Measurements from ENCODE around the gene LMF1. TPM values are rescaled to one million over a fixed set of nuclear protein-coding genes. Genes with fewer than 3 reads are reported as not detected.

The LMF1 gene
- polyA plus RNA-seq, 4 donors, result 14.6 to 26.5 (median 21.0) TPM

DNA sequence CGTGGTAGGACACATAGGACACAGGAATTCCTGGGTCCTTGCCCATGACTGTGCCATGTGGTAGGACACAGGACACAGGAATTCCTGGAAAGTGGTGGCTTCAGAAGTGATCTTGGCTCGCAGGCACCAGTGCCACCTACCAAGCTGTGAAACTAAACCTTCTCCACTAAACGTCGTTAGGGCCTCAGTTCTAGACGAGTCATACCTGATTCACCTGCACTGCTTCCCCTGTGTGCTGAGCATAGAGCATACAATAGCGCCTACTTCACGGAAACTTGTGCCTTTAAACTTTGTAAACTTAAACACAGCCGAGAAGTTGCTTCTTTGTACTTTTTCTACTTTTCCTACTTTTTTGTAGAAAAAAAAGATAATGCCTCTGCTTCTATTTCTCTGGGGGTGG, 15.6 kb upstream of the LMF1 start:
- no peak for DNase-seq (ENCODE audit: low read depth in 4 of 4, low spot score in 2 of 4)

GRCh38 chr16:985646-986400, 15.0 kb upstream of the LMF1 start:
- DNase-seq (ENCODE audit: low read depth in 4 of 4, low spot score in 2 of 4), result no peak

DNA sequence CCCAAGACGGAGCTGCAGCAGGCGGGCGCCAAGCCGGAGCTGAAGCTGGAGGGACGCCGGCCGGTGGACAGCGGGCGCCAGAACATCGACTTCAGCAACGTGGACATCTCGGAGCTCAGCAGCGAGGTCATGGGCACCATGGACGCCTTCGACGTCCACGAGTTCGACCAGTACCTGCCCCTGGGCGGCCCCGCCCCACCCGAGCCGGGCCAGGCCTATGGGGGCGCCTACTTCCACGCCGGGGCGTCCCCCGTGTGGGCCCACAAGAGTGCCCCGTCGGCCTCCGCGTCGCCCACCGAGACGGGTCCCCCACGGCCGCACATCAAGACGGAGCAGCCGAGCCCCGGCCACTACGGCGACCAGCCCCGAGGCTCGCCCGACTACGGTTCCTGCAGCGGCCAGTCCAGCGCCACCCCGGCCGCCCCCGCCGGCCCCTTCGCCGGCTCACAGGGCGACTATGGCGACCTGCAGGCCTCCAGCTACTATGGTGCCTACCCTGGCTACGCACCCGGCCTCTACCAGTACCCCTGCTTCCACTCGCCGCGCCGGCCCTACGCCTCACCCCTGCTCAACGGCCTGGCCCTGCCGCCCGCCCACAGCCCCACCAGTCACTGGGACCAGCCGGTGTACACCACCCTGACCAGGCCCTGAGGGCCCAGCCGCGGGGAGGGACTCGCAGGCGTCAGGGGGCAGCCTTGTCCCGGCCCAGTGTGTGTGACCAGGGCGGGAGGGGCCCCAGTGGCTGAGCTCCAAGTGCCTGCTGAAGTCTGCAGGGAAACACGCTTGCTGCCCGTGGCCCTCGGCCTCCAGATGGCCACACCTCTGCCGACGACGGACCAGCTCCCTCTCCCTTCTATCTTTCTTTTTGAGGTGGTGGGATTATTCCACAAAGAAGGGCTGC, 14.2 kb upstream of the LMF1 start:
- no peak for DNase-seq (ENCODE audit: low read depth in 4 of 4, low spot score in 2 of 4)

DNA sequence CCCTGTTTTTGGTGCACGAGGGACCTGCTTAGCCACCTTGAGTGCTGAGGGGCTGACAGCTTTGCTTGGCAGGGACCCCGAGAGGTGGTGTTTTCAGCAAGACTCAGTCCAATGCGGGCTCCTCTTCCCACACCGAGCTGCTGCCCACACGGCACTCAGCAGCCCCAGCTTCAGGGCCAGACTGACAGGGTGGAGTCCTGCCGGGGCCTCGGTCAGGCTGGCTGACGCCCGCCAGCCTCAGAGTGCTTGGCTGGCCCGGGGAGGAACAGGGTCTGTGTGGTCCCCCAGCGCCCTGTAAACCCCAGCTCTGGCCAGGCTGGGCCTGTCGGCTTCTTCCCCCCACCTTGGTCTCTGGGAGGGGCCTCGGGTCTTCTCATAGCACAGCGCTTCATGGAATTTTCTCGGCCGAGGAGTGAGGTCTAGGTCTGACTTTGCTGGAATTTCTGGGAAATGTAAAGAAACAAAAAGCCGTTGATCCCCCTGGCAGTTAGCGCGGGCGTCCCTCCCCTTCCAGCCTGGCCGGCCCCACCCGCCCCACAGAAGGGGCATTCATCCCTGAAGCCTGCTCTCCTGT, 13.4 kb upstream of the LMF1 start:
- no peak for DNase-seq (ENCODE audit: low read depth in 4 of 4, low spot score in 2 of 4)

- DNase-seq (ENCODE audit: low read depth in 4 of 4, low spot score in 2 of 4), result no peak
These were observed 12.6 kb upstream of the LMF1 start for GRCh38 chr16:983044-984030.

DNA sequence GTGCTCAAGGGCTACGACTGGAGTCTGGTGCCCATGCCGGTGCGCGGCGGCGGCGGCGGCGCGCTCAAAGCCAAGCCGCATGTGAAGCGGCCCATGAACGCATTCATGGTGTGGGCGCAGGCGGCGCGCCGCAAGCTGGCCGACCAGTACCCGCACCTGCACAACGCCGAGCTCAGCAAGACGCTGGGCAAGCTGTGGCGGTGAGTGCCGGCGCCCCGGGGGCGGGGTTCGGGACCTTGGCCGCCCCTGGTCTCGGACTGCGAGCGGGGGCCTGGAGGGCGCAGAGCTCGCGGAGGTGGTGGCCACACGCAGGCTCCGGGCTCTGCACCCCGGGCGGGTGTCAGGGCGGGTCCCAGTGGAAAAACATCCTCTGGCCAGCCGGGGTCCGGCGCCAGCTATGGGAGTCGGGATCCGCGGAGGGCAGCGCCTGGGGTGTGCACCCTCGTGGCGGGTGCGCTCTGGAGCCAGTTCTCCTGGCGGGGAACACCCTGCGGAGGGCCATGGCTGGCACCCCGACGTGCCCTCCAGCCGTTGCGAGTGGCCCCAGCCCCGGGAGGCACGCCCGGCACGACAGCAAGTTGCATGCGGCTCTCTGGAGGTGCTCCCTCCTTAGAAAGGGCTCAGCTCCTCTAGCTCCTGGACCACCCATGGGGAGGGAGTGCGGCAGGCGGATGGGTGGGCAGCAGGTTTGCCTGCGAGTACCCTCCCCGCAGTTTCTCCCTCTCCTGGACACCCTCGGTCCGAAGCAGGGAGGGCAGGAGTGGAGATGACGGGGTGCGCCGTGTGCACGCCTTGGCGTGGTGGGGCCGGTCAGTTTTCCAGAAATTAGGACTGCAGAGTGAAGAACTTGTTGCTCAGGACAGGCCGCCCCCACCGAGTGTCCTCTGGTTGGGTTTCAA, 11.6 kb upstream of the LMF1 start:
- DNase-seq (ENCODE audit: low read depth in 4 of 4, low spot score in 2 of 4), result no peak

DNA sequence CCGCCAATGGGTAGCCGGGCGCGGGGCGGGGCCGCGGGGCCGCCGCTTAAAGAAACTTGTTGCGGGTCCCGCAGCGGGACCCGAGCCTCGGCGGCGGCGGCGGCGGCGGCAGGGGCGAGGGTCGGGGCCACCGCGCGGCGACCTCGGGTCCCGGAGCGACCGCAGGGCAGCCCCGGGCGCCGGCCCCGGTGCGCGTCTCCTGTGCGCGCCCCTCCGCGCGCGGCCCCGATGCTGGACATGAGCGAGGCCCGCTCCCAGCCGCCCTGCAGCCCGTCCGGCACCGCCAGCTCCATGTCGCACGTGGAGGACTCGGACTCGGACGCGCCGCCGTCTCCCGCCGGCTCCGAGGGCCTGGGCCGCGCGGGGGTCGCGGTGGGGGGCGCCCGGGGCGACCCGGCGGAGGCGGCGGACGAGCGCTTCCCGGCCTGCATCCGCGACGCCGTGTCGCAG, 10.9 kb upstream of the LMF1 start, which contains the start of gene SOX8:
Gene SOX8 (plus strand): TSS at position 76 of the 450 bp plus-strand sequence. CDS start 153 bp downstream, at position 229.
- DNase-seq (ENCODE audit: low read depth in 4 of 4, low spot score in 2 of 4), result no peak

GRCh38 chr16:980595-980854, 9.7 kb upstream of the LMF1 start:
- no peak for DNase-seq (ENCODE audit: low read depth in 4 of 4, low spot score in 2 of 4)

DNA sequence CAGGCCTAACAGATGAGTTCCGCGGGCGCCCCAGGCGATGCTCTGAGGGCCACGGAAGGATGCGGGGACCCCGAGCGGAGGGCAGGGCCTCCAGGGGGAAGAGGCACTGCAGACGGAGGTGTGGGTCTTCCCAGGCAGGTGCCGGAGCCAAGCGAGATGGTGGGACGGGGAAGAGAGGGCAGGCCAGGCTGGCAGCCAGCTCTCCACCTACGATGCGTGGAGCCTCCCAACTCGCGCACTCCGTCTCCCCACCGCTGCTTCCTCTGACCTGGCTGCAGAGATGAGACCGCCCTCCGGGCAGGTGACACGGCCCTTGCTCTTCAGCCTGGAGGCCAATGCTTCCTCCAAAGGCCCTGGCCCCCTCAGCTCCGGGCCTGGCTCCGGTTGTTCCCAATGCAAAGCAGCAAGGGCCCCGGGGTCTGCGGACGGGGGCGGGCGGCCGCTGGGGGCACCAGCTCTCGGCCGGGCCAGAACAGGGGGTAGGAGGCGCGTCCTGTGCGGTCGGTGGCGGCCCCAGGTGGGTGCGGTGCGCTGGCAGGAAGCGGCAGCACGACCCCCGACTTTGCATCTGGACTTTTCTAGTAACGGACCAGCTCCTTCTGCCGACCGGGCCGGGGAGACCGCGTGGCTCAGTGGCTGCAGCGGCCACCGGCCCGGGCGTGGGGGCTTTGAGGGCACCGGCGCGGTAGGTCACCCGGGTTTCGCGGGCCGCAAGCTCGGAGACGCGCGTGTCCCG, 9.2 kb upstream of the LMF1 start:
- DNase-seq (ENCODE audit: low read depth in 4 of 4, low spot score in 2 of 4), result no peak

- DNase-seq (ENCODE audit: low read depth in 4 of 4, low spot score in 2 of 4), result no peak
These were observed 8.4 kb upstream of the LMF1 start for GRCh38 chr16:979147-979546.

DNA sequence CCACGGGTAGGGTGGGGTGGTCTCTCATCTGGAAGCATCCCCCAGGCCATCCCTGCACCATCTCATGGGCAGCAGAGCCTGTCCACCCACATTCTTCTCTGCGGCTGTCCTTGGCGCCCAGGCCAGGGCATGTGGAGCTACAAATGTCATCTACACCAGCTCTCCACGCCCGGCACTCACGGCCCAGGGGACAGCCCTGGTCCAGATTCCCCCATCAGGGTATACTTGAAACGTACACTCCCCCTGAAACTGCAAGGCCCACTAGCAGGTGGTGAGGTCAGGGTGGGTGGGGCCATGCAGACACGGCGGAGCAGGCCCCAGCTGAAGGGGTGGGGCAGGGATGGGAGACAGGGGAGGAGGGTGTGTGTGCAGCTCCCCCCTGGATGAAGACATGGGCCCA, 7.6 kb upstream of the LMF1 start:
- DNase-seq (ENCODE audit: low read depth in 4 of 4, low spot score in 2 of 4), result no peak

GRCh38 chr16:977896-978295, 7.1 kb upstream of the LMF1 start:
- no peak for DNase-seq (ENCODE audit: low read depth in 4 of 4, low spot score in 2 of 4)

GRCh38 chr16:977081-977701, 6.4 kb upstream of the LMF1 start:
- no peak for DNase-seq (ENCODE audit: low read depth in 4 of 4, low spot score in 2 of 4)

DNA sequence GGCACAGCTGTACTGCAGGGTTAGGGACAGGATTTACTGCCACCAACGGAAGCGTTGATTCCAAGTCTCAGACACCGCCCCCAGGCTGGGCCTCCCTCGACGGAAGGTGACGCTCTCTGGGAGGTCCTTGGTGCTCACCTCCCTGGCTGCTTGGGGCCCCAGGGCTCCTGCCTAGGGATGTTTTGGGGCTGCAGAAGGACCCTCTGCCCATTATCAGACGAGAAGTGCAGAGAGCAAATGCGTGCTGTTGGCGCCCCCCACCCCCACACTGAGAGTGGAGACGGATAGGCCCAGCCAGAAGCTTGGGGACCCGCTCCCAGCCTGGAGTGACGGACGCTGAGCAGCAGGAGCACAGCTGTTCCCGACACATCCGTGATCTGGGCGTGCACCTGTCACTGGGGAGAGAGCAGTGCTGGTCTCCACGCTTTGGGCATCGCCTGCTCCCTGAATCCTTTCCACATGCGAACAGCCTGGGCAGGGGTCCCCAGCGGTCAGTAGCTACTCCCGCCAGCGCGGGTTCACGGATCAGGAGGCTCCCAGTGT, 5.7 kb upstream of the LMF1 start:
- DNase-seq (ENCODE audit: low read depth in 4 of 4, low spot score in 2 of 4), result no peak

DNA sequence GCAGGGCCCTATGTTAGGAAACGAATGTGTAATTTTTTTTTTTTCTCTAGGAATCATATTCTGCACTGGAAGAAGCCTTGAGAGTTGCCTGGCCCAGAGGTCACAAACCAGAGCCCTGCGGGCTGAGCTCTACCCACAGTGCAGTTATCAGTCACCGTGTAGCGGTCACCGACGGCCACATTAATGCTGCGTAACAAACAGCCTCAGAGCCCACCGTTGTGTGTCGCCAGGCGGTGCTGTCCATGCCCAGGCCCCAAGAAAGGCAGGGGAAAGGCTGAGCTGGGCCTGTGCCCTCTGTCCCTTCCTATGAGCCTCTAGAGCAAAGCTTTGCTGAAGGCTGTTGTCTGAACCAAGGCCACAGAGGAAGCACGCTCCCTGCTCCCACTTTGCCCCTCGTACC, 4.5 kb upstream of the LMF1 start:
- no peak for DNase-seq (ENCODE audit: low read depth in 4 of 4, low spot score in 2 of 4)

DNA sequence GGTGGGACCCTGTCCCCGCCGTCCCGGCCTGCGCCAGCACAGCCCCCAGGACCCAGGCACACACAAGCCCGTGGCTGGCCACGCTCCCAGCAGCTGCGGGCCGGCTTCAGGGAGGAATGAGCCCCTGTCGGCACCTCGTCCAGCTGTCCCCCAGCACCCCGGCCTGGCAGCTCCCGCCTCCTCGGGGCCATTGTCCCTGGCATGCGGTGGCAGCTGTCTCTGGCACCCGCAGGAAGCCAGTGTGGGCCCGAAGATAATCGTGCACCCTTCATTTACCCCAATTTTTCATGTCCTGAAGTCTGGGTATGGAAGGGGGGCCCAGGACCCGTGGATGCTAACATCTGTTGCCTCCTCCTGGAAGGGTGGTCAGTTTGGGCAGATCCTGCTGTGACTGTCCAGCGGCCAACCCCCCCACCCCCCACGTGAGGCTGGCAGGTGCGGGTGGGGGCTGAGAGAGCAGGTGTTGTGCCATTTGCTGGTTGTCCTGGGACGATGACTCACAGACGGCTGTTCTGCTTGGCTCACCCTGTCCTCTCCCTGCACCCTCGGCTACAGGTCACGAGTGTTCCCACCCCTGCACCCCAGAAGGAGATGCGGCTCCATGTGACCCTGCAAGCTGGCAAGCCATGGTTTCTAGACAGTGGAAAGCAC, 4.0 kb upstream of the LMF1 start:
- DNase-seq (ENCODE audit: low read depth in 4 of 4, low spot score in 2 of 4), result no peak

DNA sequence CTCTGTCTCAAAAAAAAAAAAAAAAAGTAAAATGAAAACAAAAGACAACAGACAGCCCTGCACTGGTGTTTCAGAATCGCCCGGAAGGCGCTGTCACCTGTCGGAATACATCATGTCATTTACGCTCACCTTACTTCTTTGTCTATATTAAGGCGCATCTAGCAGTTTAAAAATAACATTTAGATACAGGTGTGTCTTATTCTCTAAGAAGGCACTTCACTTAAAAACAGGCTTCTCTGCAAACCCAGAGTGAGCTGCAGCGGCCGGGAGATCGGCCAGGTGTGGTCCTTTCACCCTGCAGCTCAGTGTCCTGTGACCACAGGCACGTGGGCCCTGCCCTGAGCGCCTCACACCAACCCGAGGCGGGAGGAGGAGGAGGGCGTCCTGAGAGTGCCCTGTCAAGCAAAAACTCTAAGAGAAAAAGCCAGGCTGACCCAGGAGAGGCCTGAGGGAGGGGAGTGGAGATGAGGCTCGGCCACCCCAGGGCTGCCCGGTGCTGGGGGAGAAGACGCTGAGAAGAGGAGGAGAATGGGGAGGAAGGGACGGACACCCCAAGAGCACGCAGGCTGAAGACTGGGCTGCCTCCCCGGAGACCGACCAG, 3.3 kb upstream of the LMF1 start:
- no peak for DNase-seq (ENCODE audit: low read depth in 4 of 4, low spot score in 2 of 4)

All from left renal cortex interstitium (tissue), 4 donors.